ENCODE data around the gene SPRYD7. TPM values are rescaled to one million over a fixed set of nuclear protein-coding genes. Genes with fewer than 3 reads are reported as not detected.
A peak's percentile ranks its signal among the peaks of the same experiment; 100 is the strongest.

SPRYD7 gene
- total RNA-seq, 1 donor from 2014 or later: 4.9 TPM

- DNase-seq (ENCODE audit: extremely low spot score, unreplicated experiment): no peak
- H3K27ac Mint-ChIP-seq (ENCODE audit: unreplicated experiment): no peak overlapping the region
- H3K4me1 Mint-ChIP-seq (ENCODE audit: unreplicated experiment): no peaks in the 10 kb centered on the region
- TF ChIP-seq CTCF (IDR thresholded peaks at IDR 0.05): no peak
- H3K27me3 Mint-ChIP-seq (ENCODE audit: unreplicated experiment): peaks cover 26% of the 10 kb centered on the region
- no peak overlapping the region for H3K4me3 Mint-ChIP-seq (ENCODE audit: unreplicated experiment)
- peaks cover 19% of the 10 kb centered on the region for H3K9me3 Mint-ChIP-seq (ENCODE audit: unreplicated experiment)
- H3K36me3 Mint-ChIP-seq (ENCODE audit: unreplicated experiment): peaks cover 7% of the 10 kb centered on the region
Observed at GRCh38 chr13:49878682-49879081, 57.5 kb downstream of the SPRYD7 start.

GRCh38 chr13:49877629-49878218 lies 58.4 kb downstream of the SPRYD7 start:
- no peak for TF ChIP-seq CTCF (IDR thresholded peaks at IDR 0.05)
- peaks cover 15% of the 10 kb centered on the region for H3K9me3 Mint-ChIP-seq (ENCODE audit: unreplicated experiment)

GRCh38 chr13:49874430-49874829 lies 61.7 kb downstream of the SPRYD7 start:
- no peak overlapping the region for H3K4me3 Mint-ChIP-seq (ENCODE audit: unreplicated experiment)
- no peaks in the 10 kb centered on the region for H3K4me1 Mint-ChIP-seq (ENCODE audit: unreplicated experiment)
- no peaks in the 10 kb centered on the region for H3K9me3 Mint-ChIP-seq (ENCODE audit: unreplicated experiment)
- H3K27ac Mint-ChIP-seq (ENCODE audit: unreplicated experiment): no peak overlapping the region
- H3K36me3 Mint-ChIP-seq (ENCODE audit: unreplicated experiment): no peaks in the 10 kb centered on the region
- TF ChIP-seq CTCF (IDR thresholded peaks at IDR 0.05): no peak
- H3K27me3 Mint-ChIP-seq (ENCODE audit: unreplicated experiment): no peaks in the 10 kb centered on the region
- no peak for DNase-seq (ENCODE audit: extremely low spot score, unreplicated experiment)

More at GRCh38 chr13:49877629-49878218, 58.4 kb downstream of the SPRYD7 start:
- H3K4me3 Mint-ChIP-seq (ENCODE audit: unreplicated experiment): no peak overlapping the region
- H3K4me1 Mint-ChIP-seq (ENCODE audit: unreplicated experiment): no peaks in the 10 kb centered on the region
- DNase-seq (ENCODE audit: extremely low spot score, unreplicated experiment): no peak
- peaks cover 17% of the 10 kb centered on the region for H3K27me3 Mint-ChIP-seq (ENCODE audit: unreplicated experiment)
- H3K27ac Mint-ChIP-seq (ENCODE audit: unreplicated experiment): no peak overlapping the region
- H3K36me3 Mint-ChIP-seq (ENCODE audit: unreplicated experiment): peaks cover 5% of the 10 kb centered on the region

GRCh38 chr13:49869519-49869918 lies 66.6 kb downstream of the SPRYD7 start:
- no peaks in the 10 kb centered on the region for H3K36me3 Mint-ChIP-seq (ENCODE audit: unreplicated experiment)
- no peak for DNase-seq (ENCODE audit: extremely low spot score, unreplicated experiment)
- H3K9me3 Mint-ChIP-seq (ENCODE audit: unreplicated experiment): no peaks in the 10 kb centered on the region
- H3K4me1 Mint-ChIP-seq (ENCODE audit: unreplicated experiment): no peaks in the 10 kb centered on the region
- H3K27me3 Mint-ChIP-seq (ENCODE audit: unreplicated experiment): no peaks in the 10 kb centered on the region
- H3K27ac Mint-ChIP-seq (ENCODE audit: unreplicated experiment): no peak overlapping the region
- no peak overlapping the region for H3K4me3 Mint-ChIP-seq (ENCODE audit: unreplicated experiment)
- TF ChIP-seq CTCF (IDR thresholded peaks at IDR 0.05): peak; percentile 39

- Mint-ChIP-seq H3K9me3 (ENCODE audit: unreplicated experiment) (peaks cover 5% of the 10 kb centered on the region), H3K4me1 (ENCODE audit: unreplicated experiment) (no peaks in the 10 kb centered on the region), H3K4me3 (ENCODE audit: unreplicated experiment) (no peak overlapping the region), H3K27me3 (ENCODE audit: unreplicated experiment) (no peaks in the 10 kb centered on the region), H3K27ac (ENCODE audit: unreplicated experiment) (no peak overlapping the region), H3K36me3 (ENCODE audit: unreplicated experiment) (no peaks in the 10 kb centered on the region)
- no peak for TF ChIP-seq CTCF (IDR thresholded peaks at IDR 0.05)
- DNase-seq (ENCODE audit: extremely low spot score, unreplicated experiment): no peak
Observed at GRCh38 chr13:49867834-49868233, 68.3 kb downstream of the SPRYD7 start.

Data from osteocyte (in vitro differentiated cells).